Upper lobe of left lung (tissue), 4 donors: ENCODE results near the gene PRSS56.

Experiments used
- EP300 ChIP-seq, 4 donors: sonication (generic); formaldehyde crosslinking; IDR thresholded peaks; one replicate each; pipeline ENCODE4 v1.5.1; 2017; ENCODE audit warnings: antibody characterized with exemption in 4 of 4, control low read depth in 2 of 4
- POLR2A ChIP-seq, 4 donors: fragments of 450-650 bp; IDR thresholded peaks; one replicate each; pipeline ENCODE4 v1.5.1; 2016 to 2017; ENCODE audit warnings: antibody characterized with exemption in 4 of 4, mild to moderate bottlenecking in 2 of 4
- TF ChIP-seq, protein P1 (sequence below), 6 experiments: fragments of 450-650 bp in 4 of 6; fragments of 200-600 bp in 2 of 6; sonication (generic) in 2 of 6; IDR thresholded peaks; one replicate each; pipeline ENCODE4 v1.5.1; 2016 to 2019; ENCODE audit warnings: antibody characterized with exemption in 6 of 6

GRCh38 chr2:232532419-232532818, 12.2 kb downstream of the PRSS56 start:
- TF ChIP-seq, protein P1, sequence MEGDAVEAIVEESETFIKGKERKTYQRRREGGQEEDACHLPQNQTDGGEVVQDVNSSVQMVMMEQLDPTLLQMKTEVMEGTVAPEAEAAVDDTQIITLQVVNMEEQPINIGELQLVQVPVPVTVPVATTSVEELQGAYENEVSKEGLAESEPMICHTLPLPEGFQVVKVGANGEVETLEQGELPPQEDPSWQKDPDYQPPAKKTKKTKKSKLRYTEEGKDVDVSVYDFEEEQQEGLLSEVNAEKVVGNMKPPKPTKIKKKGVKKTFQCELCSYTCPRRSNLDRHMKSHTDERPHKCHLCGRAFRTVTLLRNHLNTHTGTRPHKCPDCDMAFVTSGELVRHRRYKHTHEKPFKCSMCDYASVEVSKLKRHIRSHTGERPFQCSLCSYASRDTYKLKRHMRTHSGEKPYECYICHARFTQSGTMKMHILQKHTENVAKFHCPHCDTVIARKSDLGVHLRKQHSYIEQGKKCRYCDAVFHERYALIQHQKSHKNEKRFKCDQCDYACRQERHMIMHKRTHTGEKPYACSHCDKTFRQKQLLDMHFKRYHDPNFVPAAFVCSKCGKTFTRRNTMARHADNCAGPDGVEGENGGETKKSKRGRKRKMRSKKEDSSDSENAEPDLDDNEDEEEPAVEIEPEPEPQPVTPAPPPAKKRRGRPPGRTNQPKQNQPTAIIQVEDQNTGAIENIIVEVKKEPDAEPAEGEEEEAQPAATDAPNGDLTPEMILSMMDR (IDR thresholded peaks at IDR 0.05): no peak
- no peak for TF ChIP-seq EP300 (IDR thresholded peaks at IDR 0.05)
- no peak for TF ChIP-seq POLR2A (IDR thresholded peaks at IDR 0.05)
